Hepatocyte (in vitro differentiated cells): ENCODE measurements around the gene QPRT. TPM values are rescaled to one million over a fixed set of nuclear protein-coding genes. Genes with fewer than 3 reads are reported as not detected.
"Not testable (repeated sequence)": the region's sequence is repeated elsewhere in the genome, so short reads cannot be mapped to it uniquely, and the experiment has no call there.

ENCODE experiments used
- DNase-seq: peaks from one replicate; pipeline ENCODE4 v3.0.0-alpha.2; 2016; ENCODE audit warnings: low spot score
- H2AFZ ChIP-seq: fragments of 200-600 bp; sonication (generic); 2 replicates; pipeline ENCODE4 v1.6.0; 2016; ENCODE audit warnings: antibody characterized with exemption, mild to moderate bottlenecking
- H3K27ac ChIP-seq: fragments of 200-600 bp; sonication (generic); 2 replicates; pipeline ENCODE4 v1.5.1; 2016; ENCODE audit warnings: mild to moderate bottlenecking
- H3K27me3 ChIP-seq: fragments of 200-600 bp; sonication (generic); 2 replicates; pipeline ENCODE4 v1.6.1; 2016
- H3K36me3 ChIP-seq: fragments of 200-600 bp; sonication (generic); replicated peaks from 2 replicates; pipeline ENCODE4 v1.5.1; 2016; ENCODE audit warnings: low read depth; ENCODE audit not compliant: insufficient read depth
- H3K4me1 ChIP-seq: fragments of 200-600 bp; sonication (generic); 2 replicates; pipeline ENCODE4 v1.5.1; 2016; ENCODE audit warnings: mild to moderate bottlenecking, moderate library complexity; ENCODE audit not compliant: insufficient read depth
- H3K4me2 ChIP-seq: fragments of 200-600 bp; sonication (generic); 2 replicates; pipeline ENCODE4 v1.6.0; 2016
- H3K4me3 ChIP-seq: fragments of 200-600 bp; sonication (generic); 2 replicates; pipeline ENCODE4 v1.5.1; 2016; ENCODE audit warnings: mild to moderate bottlenecking
- H3K79me2 ChIP-seq: fragments of 200-600 bp; sonication (generic); 2 replicates; pipeline ENCODE4 v1.6.0; 2017; ENCODE audit warnings: mild to moderate bottlenecking
- H3K9me2 ChIP-seq: fragments of 200-600 bp; sonication (generic); replicated peaks from 2 replicates; pipeline ENCODE4 v1.6.0; 2017; ENCODE audit warnings: mild to moderate bottlenecking; ENCODE audit not compliant: insufficient read depth
- H3K9me3 ChIP-seq: fragments of 200-600 bp; sonication (generic); 2 replicates; pipeline ENCODE4 v1.5.1; 2016; ENCODE audit warnings: low read depth, mild to moderate bottlenecking
- H4K20me1 ChIP-seq: fragments of 200-600 bp; sonication (generic); 2 replicates; pipeline ENCODE4 v1.6.0; 2016; ENCODE audit warnings: mild to moderate bottlenecking; ENCODE audit not compliant: insufficient read depth, poor library complexity, severe bottlenecking
- EZH2 ChIP-seq: fragments of 200-600 bp; sonication (generic); IDR thresholded peaks from 2 replicates; pipeline ENCODE4 v1.6.1; 2016; ENCODE audit warnings: antibody characterized with exemption, mild to moderate bottlenecking, borderline replicate concordance
- EZH2phosphoT487 ChIP-seq: fragments of 200-600 bp; sonication (generic); IDR thresholded peaks from one replicate; pipeline ENCODE4 v1.6.1; 2018; ENCODE audit warnings: antibody characterized with exemption, mild to moderate bottlenecking, low read depth, moderate library complexity; ENCODE audit not compliant: unreplicated experiment, severe bottlenecking
- WGBS: methylation state at CpG from one replicate; pipeline ENCODE4 v1.1.6; 2016; ENCODE audit warnings: low lambda C conversion rate; ENCODE audit errors: missing lambda C conversion rate; 5-methylcytosine and 5-hydroxymethylcytosine counted together
- polyA plus RNA-seq: library from polyadenylated mRNA; unstranded; fragments of >200 nt; fragmentation: Nextera tagmentation; extraction: Ambion mirVana; gene quantifications from 2 replicates; pipeline ENCODE4 v1.2.1, GENCODE V29; 2016
- total RNA-seq: library from RNA; depleted of rRNA; stranded (reverse); fragments of >200 nt; gene quantifications from 2 replicates; pipeline ENCODE4 v1.2.3, GENCODE V29; 2014
- TF ChIP-seq, protein P1 (sequence below): fragments of 200-600 bp; sonication (generic); IDR thresholded peaks from 2 replicates; pipeline ENCODE4 v1.5.1; 2016; ENCODE audit warnings: antibody characterized with exemption, mild to moderate bottlenecking; ENCODE audit not compliant: poor library complexity

Gene QPRT
- total and polyA plus RNA-seq, 2 experiments from 2014 or later, result 217 to 340 TPM

GRCh38 chr16:29736112-29736511 is 57.1 kb downstream of the QPRT start:
- DNase-seq, result no peak
- no peaks in the 10 kb centered on the region for H3K27me3 ChIP-seq
- H2AFZ ChIP-seq, result no peak overlapping the region
- H3K36me3 ChIP-seq, result no peaks in the 10 kb centered on the region
- H3K27ac ChIP-seq, result no peak overlapping the region
- 61% methylated on average over 5 of the region's 5 CpGs for WGBS
- TF ChIP-seq, protein P1, sequence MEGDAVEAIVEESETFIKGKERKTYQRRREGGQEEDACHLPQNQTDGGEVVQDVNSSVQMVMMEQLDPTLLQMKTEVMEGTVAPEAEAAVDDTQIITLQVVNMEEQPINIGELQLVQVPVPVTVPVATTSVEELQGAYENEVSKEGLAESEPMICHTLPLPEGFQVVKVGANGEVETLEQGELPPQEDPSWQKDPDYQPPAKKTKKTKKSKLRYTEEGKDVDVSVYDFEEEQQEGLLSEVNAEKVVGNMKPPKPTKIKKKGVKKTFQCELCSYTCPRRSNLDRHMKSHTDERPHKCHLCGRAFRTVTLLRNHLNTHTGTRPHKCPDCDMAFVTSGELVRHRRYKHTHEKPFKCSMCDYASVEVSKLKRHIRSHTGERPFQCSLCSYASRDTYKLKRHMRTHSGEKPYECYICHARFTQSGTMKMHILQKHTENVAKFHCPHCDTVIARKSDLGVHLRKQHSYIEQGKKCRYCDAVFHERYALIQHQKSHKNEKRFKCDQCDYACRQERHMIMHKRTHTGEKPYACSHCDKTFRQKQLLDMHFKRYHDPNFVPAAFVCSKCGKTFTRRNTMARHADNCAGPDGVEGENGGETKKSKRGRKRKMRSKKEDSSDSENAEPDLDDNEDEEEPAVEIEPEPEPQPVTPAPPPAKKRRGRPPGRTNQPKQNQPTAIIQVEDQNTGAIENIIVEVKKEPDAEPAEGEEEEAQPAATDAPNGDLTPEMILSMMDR, result no peak
- TF ChIP-seq EZH2phosphoT487, result no peak
- TF ChIP-seq EZH2, result no peak
- H3K4me3 ChIP-seq, result no peak overlapping the region
- H3K9me3 ChIP-seq, result no peaks in the 10 kb centered on the region
- H4K20me1 ChIP-seq, result no peaks in the 10 kb centered on the region
- H3K79me2 ChIP-seq, result no peaks in the 10 kb centered on the region
- no peak overlapping the region for H3K4me2 ChIP-seq
- H3K9me2 ChIP-seq, result no peaks in the 10 kb centered on the region
- H3K4me1 ChIP-seq, result peaks cover 25% of the 10 kb centered on the region

DNA sequence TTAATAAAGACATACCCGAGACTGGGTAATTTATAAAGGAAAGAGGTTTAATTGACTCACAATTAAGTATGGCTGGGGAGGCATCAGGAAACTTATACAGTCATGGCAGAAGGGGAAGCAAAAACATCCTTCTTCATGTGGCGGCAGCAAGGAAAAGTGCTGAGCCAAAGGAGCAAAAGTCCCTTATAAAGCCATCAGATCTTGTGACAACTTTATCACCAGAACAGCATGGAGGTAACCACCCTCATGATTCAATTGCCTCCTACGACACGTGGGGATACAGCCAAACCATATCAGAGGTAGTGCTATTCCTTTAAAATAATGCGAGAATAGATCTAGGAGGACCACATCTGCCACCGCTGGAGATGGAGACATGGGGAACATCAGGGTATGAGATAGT is 57.8 kb downstream of the QPRT start:
- H3K27me3 ChIP-seq, result no peaks in the 10 kb centered on the region
- 93% methylated on average over 6 of the region's 6 CpGs for WGBS
- H3K27ac ChIP-seq, result no peak overlapping the region
- no peaks in the 10 kb centered on the region for H3K36me3 ChIP-seq
- peaks cover 32% of the 10 kb centered on the region for H3K4me1 ChIP-seq
- no peaks in the 10 kb centered on the region for H4K20me1 ChIP-seq
- no peak overlapping the region for H3K4me3 ChIP-seq
- no peaks in the 10 kb centered on the region for H3K9me2 ChIP-seq
- DNase-seq, result no peak
- H3K9me3 ChIP-seq, result no peaks in the 10 kb centered on the region
- no peak overlapping the region for H3K4me2 ChIP-seq
- H3K79me2 ChIP-seq, result no peaks in the 10 kb centered on the region
- TF ChIP-seq EZH2phosphoT487 (no peak), EZH2 (no peak)
- TF ChIP-seq, protein P1, result no peak
- H2AFZ ChIP-seq, result no peak overlapping the region

- no peak overlapping the region for H3K4me2 ChIP-seq
- H3K36me3 ChIP-seq, result no peaks in the 10 kb centered on the region
- no peaks in the 10 kb centered on the region for H3K9me2 ChIP-seq
- peaks cover 32% of the 10 kb centered on the region for H3K4me1 ChIP-seq
- TF ChIP-seq EZH2phosphoT487 (no peak), EZH2 (no peak)
- TF ChIP-seq, protein P1, result no peak
- no peak overlapping the region for H2AFZ ChIP-seq
- no peaks in the 10 kb centered on the region for H3K9me3 ChIP-seq
- H3K4me3 ChIP-seq, result no peak overlapping the region
- no peaks in the 10 kb centered on the region for H4K20me1 ChIP-seq
- H3K27me3 ChIP-seq, result no peaks in the 10 kb centered on the region
- DNase-seq, result no peak
- H3K27ac ChIP-seq, result peak overlapping the region; percentile 57
- 74% methylated on average over 5 of the region's 5 CpGs for WGBS
- H3K79me2 ChIP-seq, result no peaks in the 10 kb centered on the region
These were observed 58.7 kb downstream of the QPRT start for GRCh38 chr16:29737713-29738112.

- TF ChIP-seq, protein P1, result no peak
- TF ChIP-seq EZH2 (no peak), EZH2phosphoT487 (no peak)
- H3K27me3 ChIP-seq, result no peaks in the 10 kb centered on the region
- H3K27ac ChIP-seq, result peak overlapping the region; percentile 92
- WGBS, result 67% methylated on average over 2 of the region's 2 CpGs
- peaks cover 32% of the 10 kb centered on the region for H3K4me1 ChIP-seq
- no peak overlapping the region for H2AFZ ChIP-seq
- H3K79me2 ChIP-seq, result no peaks in the 10 kb centered on the region
- no peak overlapping the region for H3K4me3 ChIP-seq
- no peak overlapping the region for H3K4me2 ChIP-seq
- H3K9me2 ChIP-seq, result no peaks in the 10 kb centered on the region
- H3K36me3 ChIP-seq, result no peaks in the 10 kb centered on the region
- no peaks in the 10 kb centered on the region for H4K20me1 ChIP-seq
- H3K9me3 ChIP-seq, result no peaks in the 10 kb centered on the region
- no peak for DNase-seq
These were observed 59.5 kb downstream of the QPRT start for GRCh38 chr16:29738514-29738913.

DNA sequence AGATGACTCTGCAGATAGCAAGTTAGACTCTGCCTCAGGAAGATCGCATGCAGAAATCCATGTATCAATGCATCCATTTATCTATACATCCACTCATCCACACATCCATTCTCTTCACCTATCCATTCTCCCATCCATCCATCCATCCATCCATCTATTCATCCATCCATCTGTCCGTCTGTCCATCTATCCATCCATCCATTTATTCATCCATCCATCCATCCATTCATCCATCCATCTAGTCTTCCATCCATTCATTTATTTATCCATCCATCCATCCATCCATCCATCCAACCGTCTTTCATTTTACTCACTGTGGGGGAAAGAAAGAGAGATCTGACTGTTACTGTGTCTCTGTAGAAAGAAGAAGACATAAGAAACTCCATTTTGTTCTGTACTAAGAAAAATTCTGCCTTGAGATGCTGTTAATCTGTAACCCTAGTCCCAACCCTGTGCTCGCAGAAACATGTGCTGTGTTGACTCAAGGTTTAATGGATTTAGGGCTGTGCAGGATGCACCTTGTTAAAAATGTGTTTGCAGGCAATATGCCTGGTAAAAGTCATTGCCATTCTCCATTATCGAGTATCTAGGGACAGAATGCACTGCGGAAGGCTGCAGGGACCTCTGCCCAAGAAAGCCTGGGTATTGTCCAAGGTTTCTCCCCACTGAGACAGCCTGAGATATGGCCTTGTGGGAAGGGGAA is 61.1 kb downstream of the QPRT start:
- peak; percentile 28 for DNase-seq
- H3K4me3 ChIP-seq, H3K27me3 ChIP-seq, H3K9me3 ChIP-seq, H3K9me2 ChIP-seq, H2AFZ ChIP-seq, H3K79me2 ChIP-seq, H3K36me3 ChIP-seq, H4K20me1 ChIP-seq: not testable (repeated sequence)
- Histone ChIP-seq H3K4me2 (peak overlapping the region; percentile 65), H3K27ac (peak overlapping the region; percentile 92), H3K4me1 (peaks cover 32% of the 10 kb centered on the region)
- 60% methylated on average over 6 of the region's 6 CpGs for WGBS
